ENCODE data around the gene ARHGAP45.
A peak's percentile ranks its signal among the peaks of the same experiment; 100 is the strongest.

ARHGAP45 gene

GRCh38 chr19:1073063-1073955 is 6.3 kb downstream of the ARHGAP45 start:
- DNase-seq = no peak

GRCh38 chr19:1073956-1074517 is 7.1 kb downstream of the ARHGAP45 start:
- DNase-seq = no peak

- DNase-seq = peak; percentile 87 to 97 (median 88)
Measured at GRCh38 chr19:1074544-1075283, 7.7 kb downstream of the ARHGAP45 start.

GRCh38 chr19:1076046-1076386 is 9.0 kb downstream of the ARHGAP45 start:
- no peak for DNase-seq

GRCh38 chr19:1076951-1077350 is 10.0 kb downstream of the ARHGAP45 start:
- DNase-seq = peak; percentile 85 to 91 (median 91)

GRCh38 chr19:1079566-1080111 is 12.7 kb downstream of the ARHGAP45 start:
- DNase-seq = no peak

GRCh38 chr19:1080360-1081161 is 13.6 kb downstream of the ARHGAP45 start:
- no peak for DNase-seq

- no peak for DNase-seq
Measured at GRCh38 chr19:1081301-1082164, 14.6 kb downstream of the ARHGAP45 start.

- DNase-seq = peak; percentile 36 to 66 (median 39)
Measured at GRCh38 chr19:1082165-1082927, 15.4 kb downstream of the ARHGAP45 start.

- no peak for DNase-seq
Measured at GRCh38 chr19:1082928-1083816, 16.2 kb downstream of the ARHGAP45 start.

- no peak for DNase-seq
Measured at GRCh38 chr19:1084024-1084868, 17.3 kb downstream of the ARHGAP45 start.

GRCh38 chr19:1085053-1085658 is 18.2 kb downstream of the ARHGAP45 start:
- DNase-seq = no peak

GRCh38 chr19:1085676-1086442 is 18.9 kb downstream of the ARHGAP45 start:
- DNase-seq = no peak

GRCh38 chr19:1086613-1087012 is 19.6 kb downstream of the ARHGAP45 start:
- no peak for DNase-seq

GRCh38 chr19:1087813-1088415 is 20.9 kb downstream of the ARHGAP45 start:
- DNase-seq = peak; percentile 92 to 95 (median 93)

GRCh38 chr19:1088416-1089010 is 21.5 kb downstream of the ARHGAP45 start:
- peak; percentile 65 to 79 (median 71) for DNase-seq
